Measurements from ENCODE around the gene MED9.

DNA sequence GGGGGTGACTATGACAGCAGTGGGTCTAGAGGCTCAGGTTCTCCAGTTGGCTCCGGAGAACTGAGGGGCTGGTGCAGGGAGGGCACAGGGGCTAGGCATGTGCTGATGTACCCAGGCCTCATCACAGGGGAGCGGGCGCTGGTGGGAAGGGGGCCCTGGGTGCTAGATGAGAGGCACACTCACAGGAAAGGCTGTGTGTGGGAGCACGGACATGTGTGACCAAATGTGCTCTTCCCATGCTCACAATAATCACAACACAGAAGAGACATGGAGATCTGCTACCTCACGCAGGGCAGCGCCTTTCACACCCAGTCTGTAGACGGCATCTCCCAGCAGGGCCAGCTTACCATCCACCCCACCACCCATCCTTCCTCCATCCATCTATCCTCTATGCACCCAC is 36.8 kb downstream of the MED9 start:
- TF ChIP-seq EZH2phosphoT487 (IDR thresholded peaks at IDR 0.05; ENCODE audit: borderline replicate concordance, low read depth, low read length) = no peak
- TF ChIP-seq, protein P1, sequence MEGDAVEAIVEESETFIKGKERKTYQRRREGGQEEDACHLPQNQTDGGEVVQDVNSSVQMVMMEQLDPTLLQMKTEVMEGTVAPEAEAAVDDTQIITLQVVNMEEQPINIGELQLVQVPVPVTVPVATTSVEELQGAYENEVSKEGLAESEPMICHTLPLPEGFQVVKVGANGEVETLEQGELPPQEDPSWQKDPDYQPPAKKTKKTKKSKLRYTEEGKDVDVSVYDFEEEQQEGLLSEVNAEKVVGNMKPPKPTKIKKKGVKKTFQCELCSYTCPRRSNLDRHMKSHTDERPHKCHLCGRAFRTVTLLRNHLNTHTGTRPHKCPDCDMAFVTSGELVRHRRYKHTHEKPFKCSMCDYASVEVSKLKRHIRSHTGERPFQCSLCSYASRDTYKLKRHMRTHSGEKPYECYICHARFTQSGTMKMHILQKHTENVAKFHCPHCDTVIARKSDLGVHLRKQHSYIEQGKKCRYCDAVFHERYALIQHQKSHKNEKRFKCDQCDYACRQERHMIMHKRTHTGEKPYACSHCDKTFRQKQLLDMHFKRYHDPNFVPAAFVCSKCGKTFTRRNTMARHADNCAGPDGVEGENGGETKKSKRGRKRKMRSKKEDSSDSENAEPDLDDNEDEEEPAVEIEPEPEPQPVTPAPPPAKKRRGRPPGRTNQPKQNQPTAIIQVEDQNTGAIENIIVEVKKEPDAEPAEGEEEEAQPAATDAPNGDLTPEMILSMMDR (conservative IDR thresholded peaks at IDR 0.05; ENCODE audit: low read length) = no peak

All from OCI-LY7 (cell line).